H1 (cell line): Measurements from ENCODE around the gene TLR8. TPM values are rescaled to one million over a fixed set of nuclear protein-coding genes. Genes with fewer than 3 reads are reported as not detected.

ENCODE experiments used
- JUND ChIP-seq: IDR thresholded peaks from 2 replicates; pipeline ENCODE4 v1.6.1; 2011; ENCODE audit warnings: mild to moderate bottlenecking, improper control_type of control experiment, low read length
- POLR2AphosphoS5 ChIP-seq: IDR thresholded peaks from 2 replicates; pipeline ENCODE4 v1.6.1; 2011; ENCODE audit warnings: low read depth, low read length
- RAD21 ChIP-seq, 2 experiments: IDR thresholded peaks in 1 of 2; conservative IDR thresholded peaks in 1 of 2; 2 replicates each; pipeline ENCODE4 v1.6.1; 2011; ENCODE audit warnings: low read depth in 2 of 2, low read length in 2 of 2, improper control_type of control experiment in 1 of 2, inconsistent platforms in 1 of 2, mild to moderate bottlenecking in 1 of 2, moderate library complexity in 1 of 2
- ZNF274 ChIP-seq: IDR thresholded peaks from 2 replicates; pipeline ENCODE4 v1.7.0; 2012; ENCODE audit warnings: low read length, borderline replicate concordance; ENCODE audit errors: extremely low read depth
- polyA plus RNA-seq, 7 experiments: library from polyadenylated mRNA; depleted of rRNA in 3 of 7; stranded (reverse) in 5 of 7; unstranded in 2 of 7; fragments of >200 nt in 5 of 7; fragments of 200-250 nt in 2 of 7; gene quantifications; 1 replicate in 5 of 7; 2 replicates in 1 of 7; 4 replicates in 1 of 7; pipeline versions ENCODE4 v1.2.1 to v1.2.3, GENCODE V29; 2011 to 2013; ENCODE audit warnings: missing spikeins in 2 of 7, mixed read lengths in 2 of 7
- total RNA-seq: library from RNA; stranded (reverse); fragmentation: NEBNext Ultra II Directional; extraction: Animal tissue kit (Norgen Biotek cat#: 25700); gene quantifications from 2 replicates; pipeline ENCODE4 v1.2.1, GENCODE V29; 2021

The TLR8 gene
- total and polyA plus RNA-seq, 2 of the 8 experiments (the other 6 are each of a cell fraction or from before 2014, with no cell fraction given), result not detected

DNA sequence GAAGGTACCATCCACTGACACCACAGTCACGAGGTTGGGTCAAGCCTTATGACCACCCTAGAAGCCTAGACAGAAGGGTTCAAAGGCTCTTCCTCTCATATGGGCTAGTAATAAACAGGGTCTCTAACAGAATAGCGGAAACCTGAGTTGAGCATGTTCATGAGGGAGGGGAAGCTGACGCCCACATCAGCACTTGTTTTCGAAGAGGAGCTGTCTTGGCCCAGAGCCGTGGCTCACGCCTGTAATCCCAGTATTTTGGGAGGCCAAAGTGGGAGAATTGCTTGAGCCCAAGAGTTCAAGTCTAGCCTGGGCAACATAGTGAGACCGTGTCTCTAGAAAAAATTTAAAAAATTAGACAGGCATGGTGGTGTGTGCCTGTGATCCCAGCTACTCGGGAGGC lies 47.0 kb downstream of the TLR8 start (continued):
- TF ChIP-seq RAD21 (IDR thresholded peaks at IDR 0.05 in 1 of 2, conservative IDR thresholded peaks at IDR 0.05 in 1 of 2; ENCODE audit: low read depth in 2 of 2, low read length in 2 of 2), result no peak
- no peak for TF ChIP-seq ZNF274
- TF ChIP-seq POLR2AphosphoS5, result no peak
- no peak for TF ChIP-seq JUND
